HEK293T (cell line): ENCODE data around the gene RBPMS2.

ENCODE experiments used
- CTBP1 ChIP-seq: fragments of 450-650 bp; IDR thresholded peaks from 2 replicates; pipeline ENCODE4 v1.6.1; 2016; ENCODE audit warnings: borderline replicate concordance
- ELF4 ChIP-seq: fragments of 450-650 bp; IDR thresholded peaks from 2 replicates; pipeline ENCODE4 v1.6.1; 2017; ENCODE audit warnings: antibody characterized with exemption
- L3MBTL2 ChIP-seq: fragments of 450-650 bp; conservative IDR thresholded peaks from 2 replicates; pipeline ENCODE4 v1.6.1; 2016; ENCODE audit warnings: mild to moderate bottlenecking
- LEF1 ChIP-seq: fragments of 450-650 bp; IDR thresholded peaks from 2 replicates; pipeline ENCODE4 v1.6.1; 2017; ENCODE audit warnings: mild to moderate bottlenecking, borderline replicate concordance
- SP1 ChIP-seq: fragments of 450-650 bp; IDR thresholded peaks from 2 replicates; pipeline ENCODE4 v1.6.1; 2017
- SUZ12 ChIP-seq: fragments of 450-650 bp; IDR thresholded peaks from 2 replicates; pipeline ENCODE4 v1.6.1; 2016; ENCODE audit warnings: mild to moderate bottlenecking
- TARDBP ChIP-seq: fragments of 450-650 bp; IDR thresholded peaks from 2 replicates; pipeline ENCODE4 v1.6.1; 2016

DNA sequence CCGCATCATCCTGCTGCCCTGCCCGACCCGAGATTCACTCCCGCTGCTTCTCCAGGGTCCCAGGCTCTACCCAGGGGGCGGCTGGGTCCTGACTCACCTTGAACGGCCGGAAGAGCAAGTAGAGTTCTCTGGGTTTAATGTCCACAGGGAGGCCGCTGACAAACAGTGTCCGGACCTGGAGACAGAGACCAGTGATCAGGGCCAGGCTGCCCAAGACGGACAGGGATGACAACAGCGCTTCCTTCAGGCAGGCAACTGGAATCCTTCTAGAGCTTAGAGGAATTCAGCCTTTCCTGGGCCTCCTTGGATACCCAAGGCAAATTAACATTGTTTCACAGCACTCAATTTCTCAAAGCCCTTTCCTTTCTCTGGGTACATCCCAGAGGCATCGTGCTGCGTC lies 23.9 kb downstream of the RBPMS2 start:
- TF ChIP-seq CTBP1: no peak
- no peak for TF ChIP-seq L3MBTL2
- TF ChIP-seq TARDBP: no peak
- no peak for TF ChIP-seq ELF4
- TF ChIP-seq SP1: no peak
- no peak for TF ChIP-seq LEF1
- TF ChIP-seq SUZ12: no peak
